Uterus (tissue), 4 donors: ENCODE measurements around the gene IRF2. TPM values are rescaled to one million over a fixed set of nuclear protein-coding genes. Genes with fewer than 3 reads are reported as not detected.

Experiments
- DNase-seq, 2 donors: peaks; one replicate each; pipeline ENCODE4 v3.0.0-alpha.2; 2019 to 2020
- H3K27ac ChIP-seq, 2 donors: fragments of 200-600 bp; sonication (generic); 1 replicate in 1 of 2; 2 replicates in 1 of 2; pipeline ENCODE4 v1.5.1; 2016 to 2018
- H3K27me3 ChIP-seq, 2 donors: fragments of 200-600 bp; sonication (generic); one replicate each; pipeline ENCODE4 v1.5.1; 2018 to 2019; ENCODE audit warnings: control low read depth in 1 of 2
- H3K36me3 ChIP-seq, 2 donors: fragments of 200-600 bp; sonication (generic); one replicate each; pipeline ENCODE4 v1.5.1; 2019; ENCODE audit warnings: control low read depth in 1 of 2
- H3K4me1 ChIP-seq, 2 donors: fragments of 200-600 bp; sonication (generic); one replicate each; pipeline ENCODE4 v1.5.1; 2018 to 2019; ENCODE audit warnings: control low read depth in 1 of 2
- H3K4me3 ChIP-seq, 2 donors: fragments of 200-600 bp; sonication (generic); 1 replicate in 1 of 2; 2 replicates in 1 of 2; pipeline ENCODE4 v1.5.1; 2018 to 2019; ENCODE audit warnings: mild to moderate bottlenecking in 1 of 2
- H3K9me3 ChIP-seq, 2 donors: fragments of 200-600 bp; sonication (generic); one replicate each; pipeline ENCODE4 v1.5.1; 2019; ENCODE audit warnings: control low read depth in 1 of 2
- CTCF ChIP-seq, 4 experiments: fragments of 200-600 bp in 2 of 4; fragments of 450-650 bp in 2 of 4; sonication (generic) in 2 of 4; IDR thresholded peaks; one replicate each; pipeline ENCODE4 v1.5.1; 2016 to 2019; ENCODE audit warnings: antibody characterized with exemption in 4 of 4, mild to moderate bottlenecking in 2 of 4, moderate library complexity in 1 of 4
- POLR2A ChIP-seq, 2 donors: fragments of 450-650 bp; IDR thresholded peaks; one replicate each; pipeline ENCODE4 v1.6.1; 2016; ENCODE audit warnings: antibody characterized with exemption in 2 of 2, mild to moderate bottlenecking in 1 of 2, moderate library complexity in 1 of 2
- intact Hi-C: fragments of 100-400 bp; cut with DNase I; formaldehyde crosslinking; loops from one replicate; pipeline ENCODE4 v1.15.1; 2023; ENCODE audit warnings: low total_unique reads
- total RNA-seq, 4 donors: library from RNA; depleted of rRNA in 3 of 4; stranded (reverse); fragments of >200 nt in 3 of 4; gene quantifications; one replicate each; pipeline versions ENCODE4 v1.1.0 to v1.2.4, GENCODE V29; 2014 to 2023
- donor health status: DM: yes; HTN: yes; CAD: no.

IRF2 gene
- total RNA-seq, 4 donors from 2014 or later: 7.9 to 45.7 (median 35.7) TPM

GRCh38 chr4:184375027-184375426 is 99.3 kb downstream of the IRF2 start:
- H3K27me3 ChIP-seq: no peaks in the 10 kb centered on the region
- no peak for DNase-seq
- H3K9me3 ChIP-seq: no peaks in the 10 kb centered on the region
- no peaks in the 10 kb centered on the region for H3K4me1 ChIP-seq
- H3K27ac ChIP-seq: no peak overlapping the region
- intact Hi-C loops: no loop called here
- no peak overlapping the region for H3K4me3 ChIP-seq
- TF ChIP-seq CTCF (IDR thresholded peaks at IDR 0.05) (no peak), POLR2A (IDR thresholded peaks at IDR 0.05) (no peak)
- no peaks in the 10 kb centered on the region for H3K36me3 ChIP-seq

GRCh38 chr4:184373886-184374405 is 100.4 kb downstream of the IRF2 start:
- H3K4me1 ChIP-seq: no peaks in the 10 kb centered on the region
- H3K9me3 ChIP-seq: no peaks in the 10 kb centered on the region
- DNase-seq: no peak
- no peak for TF ChIP-seq POLR2A (IDR thresholded peaks at IDR 0.05)
- no peak for TF ChIP-seq CTCF (IDR thresholded peaks at IDR 0.05)
- no peak overlapping the region for H3K4me3 ChIP-seq
- no peaks in the 10 kb centered on the region for H3K27me3 ChIP-seq
- H3K27ac ChIP-seq: no peak overlapping the region
- no peaks in the 10 kb centered on the region for H3K36me3 ChIP-seq
- intact Hi-C loops: no loop called here

GRCh38 chr4:184371390-184371787 is 103.0 kb downstream of the IRF2 start:
- Histone ChIP-seq H3K27ac (no peak overlapping the region), H3K4me3 (no peak overlapping the region), H3K36me3 (no peaks in the 10 kb centered on the region), H3K4me1 (no peaks in the 10 kb centered on the region), H3K27me3 (no peaks in the 10 kb centered on the region), H3K9me3 (no peaks in the 10 kb centered on the region)
- no peak for TF ChIP-seq CTCF (IDR thresholded peaks at IDR 0.05)
- no peak for TF ChIP-seq POLR2A (IDR thresholded peaks at IDR 0.05)
- intact Hi-C loops: no loop called here
- DNase-seq: no peak

GRCh38 chr4:184370711-184371389 is 103.5 kb downstream of the IRF2 start:
- no peak for TF ChIP-seq CTCF (IDR thresholded peaks at IDR 0.05)
- TF ChIP-seq POLR2A (IDR thresholded peaks at IDR 0.05): no peak

GRCh38 chr4:184369871-184370270 is 104.5 kb downstream of the IRF2 start:
- TF ChIP-seq CTCF (IDR thresholded peaks at IDR 0.05) (no peak), POLR2A (IDR thresholded peaks at IDR 0.05) (no peak)
- Histone ChIP-seq H3K36me3 (no peaks in the 10 kb centered on the region), H3K4me3 (no peak overlapping the region), H3K27ac (no peak overlapping the region), H3K9me3 (no peaks in the 10 kb centered on the region), H3K27me3 (no peaks in the 10 kb centered on the region), H3K4me1 (no peaks in the 10 kb centered on the region)
- intact Hi-C loops: no loop called here
- no peak for DNase-seq

More at GRCh38 chr4:184370711-184371389, 103.5 kb downstream of the IRF2 start:
- no peaks in the 10 kb centered on the region for H3K36me3 ChIP-seq
- no peaks in the 10 kb centered on the region for H3K27me3 ChIP-seq
- no peak overlapping the region for H3K27ac ChIP-seq
- H3K4me1 ChIP-seq: no peaks in the 10 kb centered on the region
- intact Hi-C loops: no loop called here
- no peaks in the 10 kb centered on the region for H3K9me3 ChIP-seq
- no peak overlapping the region for H3K4me3 ChIP-seq
- no peak for DNase-seq
